H9 (cell line): ENCODE results near the gene TNNI3. TPM values are rescaled to one million over a fixed set of nuclear protein-coding genes. Genes with fewer than 3 reads are reported as not detected.
A peak's percentile ranks its signal among the peaks of the same experiment; 100 is the strongest.

Source experiments
- DNase-seq: peaks from one replicate; pipeline ENCODE4 v3.0.0-alpha.2; 2017
- H2AFZ ChIP-seq: one replicate; pipeline ENCODE4 v1.6.1; 2013; ENCODE audit warnings: mild to moderate bottlenecking, low read length, control low read depth, moderate library complexity
- H2AK5ac ChIP-seq: 2 replicates; pipeline ENCODE4 v1.6.1; 2013; ENCODE audit warnings: low read length, control low read depth, mixed read lengths; ENCODE audit not compliant: insufficient read length
- H2BK120ac ChIP-seq: one replicate; pipeline ENCODE4 v1.6.1; 2013; ENCODE audit warnings: low read depth, mild to moderate bottlenecking, low read length, control low read depth, inconsistent platforms; ENCODE audit not compliant: poor library complexity, severe bottlenecking
- H2BK12ac ChIP-seq: 2 replicates; pipeline ENCODE4 v1.6.1; 2013; ENCODE audit warnings: low read length, control low read depth, mixed read lengths, low read depth; ENCODE audit not compliant: insufficient read length
- H2BK15ac ChIP-seq: 2 replicates; pipeline ENCODE4 v1.6.1; 2013; ENCODE audit warnings: low read depth, low read length, control low read depth
- H2BK20ac ChIP-seq: one replicate; pipeline ENCODE4 v1.6.1; 2013; ENCODE audit warnings: low read depth, mild to moderate bottlenecking, low read length, control low read depth, inconsistent platforms; ENCODE audit not compliant: poor library complexity, severe bottlenecking
- H2BK5ac ChIP-seq: 2 replicates; pipeline ENCODE4 v1.6.1; 2013; ENCODE audit warnings: low read length, control low read depth, mixed read lengths; ENCODE audit not compliant: insufficient read length
- H3K14ac ChIP-seq: 2 replicates; pipeline ENCODE4 v1.6.1; 2013; ENCODE audit warnings: low read length, control low read depth; ENCODE audit not compliant: insufficient read depth
- H3K18ac ChIP-seq: 2 replicates; pipeline ENCODE4 v1.6.1; 2013; ENCODE audit warnings: low read depth, mild to moderate bottlenecking, mixed read lengths, low read length, control low read depth; ENCODE audit not compliant: insufficient read length
- H3K23ac ChIP-seq: 2 replicates; pipeline ENCODE4 v1.6.1; 2013; ENCODE audit warnings: low read length, control low read depth, mixed read lengths, low read depth; ENCODE audit not compliant: insufficient read length
- H3K23me2 ChIP-seq: 2 replicates; pipeline ENCODE4 v1.6.1; 2013; ENCODE audit warnings: low read depth, mild to moderate bottlenecking, mixed read lengths, low read length, control low read depth; ENCODE audit not compliant: insufficient read length, poor library complexity, severe bottlenecking
- H3K27ac ChIP-seq: 2 replicates; pipeline ENCODE4 v1.5.1; 2013; ENCODE audit warnings: low read length, control low read depth, mixed read lengths, low read depth; ENCODE audit not compliant: insufficient read length
- H3K27me3 ChIP-seq: 2 replicates; pipeline ENCODE4 v1.6.1; 2013; ENCODE audit warnings: low read length, control low read depth, inconsistent platforms; ENCODE audit not compliant: insufficient read depth
- H3K4ac ChIP-seq: 2 replicates; pipeline ENCODE4 v1.6.1; 2013; ENCODE audit warnings: low read depth, mild to moderate bottlenecking, control low read depth, inconsistent platforms, low read length, moderate library complexity
- H3K4me1 ChIP-seq: 2 replicates; pipeline ENCODE4 v1.6.1; 2013; ENCODE audit warnings: low read length, control low read depth, inconsistent platforms; ENCODE audit not compliant: insufficient read depth
- H3K4me2 ChIP-seq: 2 replicates; pipeline ENCODE4 v1.6.1; 2013; ENCODE audit warnings: low read length, control low read depth, mixed read lengths; ENCODE audit not compliant: insufficient read length, insufficient read depth
- H3K56ac ChIP-seq: 2 replicates; pipeline ENCODE4 v1.6.1; 2013; ENCODE audit warnings: low read depth, mild to moderate bottlenecking, mixed read lengths, low read length, control low read depth; ENCODE audit not compliant: insufficient read length
- H3K79me1 ChIP-seq: 2 replicates; pipeline ENCODE4 v1.6.1; 2013; ENCODE audit warnings: low read depth, mild to moderate bottlenecking, moderate library complexity, low read length, control low read depth, inconsistent platforms; ENCODE audit not compliant: insufficient read depth, poor library complexity, severe bottlenecking
- H3K79me2 ChIP-seq: 2 replicates; pipeline ENCODE4 v1.6.1; 2013; ENCODE audit warnings: low read length, control low read depth, inconsistent platforms; ENCODE audit not compliant: insufficient read depth
- H3K9ac ChIP-seq: 2 replicates; pipeline ENCODE4 v1.6.1; 2013; ENCODE audit warnings: low read length, control low read depth, mixed read lengths; ENCODE audit not compliant: insufficient read length; ENCODE audit errors: extremely low read depth
- H3K9me3 ChIP-seq: one replicate; pipeline ENCODE4 v1.6.1; 2013; ENCODE audit warnings: low read depth, low read length, inconsistent platforms; ENCODE audit not compliant: control insufficient read depth
- H3T11ph ChIP-seq: one replicate; pipeline ENCODE4 v1.6.1; 2013; ENCODE audit warnings: mild to moderate bottlenecking, low read length, control low read depth, inconsistent platforms
- H4K20me1 ChIP-seq: one replicate; pipeline ENCODE4 v1.6.1; 2013; ENCODE audit not compliant: control insufficient read depth, insufficient read length, insufficient read depth
- H4K5ac ChIP-seq: 2 replicates; pipeline ENCODE4 v1.6.1; 2013; ENCODE audit warnings: low read depth, mild to moderate bottlenecking, mixed read lengths, low read length, control low read depth; ENCODE audit not compliant: insufficient read length
- H4K8ac ChIP-seq: replicated peaks from 2 replicates; pipeline ENCODE4 v1.6.1; 2013; ENCODE audit warnings: low read length, control low read depth, mixed read lengths, low read depth; ENCODE audit not compliant: insufficient read length
- H4K91ac ChIP-seq: 2 replicates; pipeline ENCODE4 v1.6.1; 2013; ENCODE audit warnings: low read depth, mild to moderate bottlenecking, moderate library complexity, mixed read lengths, low read length, control low read depth; ENCODE audit not compliant: insufficient read length
- H3K27ac Mint-ChIP-seq, 3 experiments: 2 replicates in 2 of 3; 3 replicates in 1 of 3; pipeline ENCODE4 v1.8.0; 2020 to 2021; ENCODE audit warnings: mixed read lengths in 3 of 3, mild to moderate bottlenecking in 1 of 3, moderate library complexity in 1 of 3
- H3K27me3 Mint-ChIP-seq: 2 replicates; pipeline ENCODE4 v1.8.0; 2021; ENCODE audit warnings: low read depth, mild to moderate bottlenecking, moderate library complexity, mixed read lengths
- H3K36me3 Mint-ChIP-seq, 3 experiments: 2 replicates in 2 of 3; 3 replicates in 1 of 3; pipeline ENCODE4 v1.8.0; 2020 to 2021; ENCODE audit warnings: low read depth in 3 of 3, mixed read lengths in 3 of 3; ENCODE audit not compliant: insufficient read depth in 1 of 3
- H3K4me1 Mint-ChIP-seq, 2 experiments: 2 replicates each; pipeline ENCODE4 v1.8.0; 2020; ENCODE audit warnings: mixed read lengths in 2 of 2
- H3K4me3 Mint-ChIP-seq, 2 experiments: 2 replicates in 1 of 2; 3 replicates in 1 of 2; pipeline ENCODE4 v1.8.0; 2020 to 2021; ENCODE audit warnings: mild to moderate bottlenecking in 2 of 2, mixed read lengths in 2 of 2, moderate library complexity in 1 of 2
- H3K9me3 Mint-ChIP-seq, 2 experiments: 2 replicates in 1 of 2; 3 replicates in 1 of 2; pipeline ENCODE4 v1.8.0; 2020; ENCODE audit warnings: mild to moderate bottlenecking in 2 of 2, mixed read lengths in 2 of 2, moderate library complexity in 1 of 2
- WGBS: extraction: QIAGEN DNeasy Blood & Tissue Kit; methylation state at CpG from one replicate; pipeline ENCODE4 v1.1.7; 2013; ENCODE audit warnings: missing lambda C conversion rate, low lambda C conversion rate, mixed read lengths; ENCODE audit not compliant: insufficient read length; ENCODE audit errors: extremely low coverage; 5-methylcytosine and 5-hydroxymethylcytosine counted together
- total RNA-seq: library from RNA; stranded (reverse); gene quantifications from 2 replicates; pipeline ENCODE4 v1.2.1, GENCODE V29; 2021
- TF ChIP-seq, protein P1 (sequence below): fragments of 200-600 bp; sonication (generic); conservative IDR thresholded peaks from 3 replicates; pipeline ENCODE4 v1.8.0; 2021; ENCODE audit warnings: antibody characterized with exemption, mild to moderate bottlenecking

The TNNI3 gene
- total RNA-seq, 1 experiment from 2014 or later: 36.9 TPM

GRCh38 chr19:55149078-55150003, 8.2 kb downstream of the TNNI3 start, which contains the start of gene TNNT1:
TSS of gene TNNT1 (minus strand) at chr19:55149206. CDS start at chr19:55147157, 2,049 bp downstream.
- Histone ChIP-seq H4K91ac (no peak within 1 kb of the TSS), H3K14ac (no peak within 1 kb of the TSS), H2BK12ac (no peak within 1 kb of the TSS), H3K79me2 (no peaks in the 10 kb centered on the region), H3K27ac (no peak within 1 kb of the TSS), H3K23me2 (no peaks in the 10 kb centered on the region), H3T11ph (no peak within 1 kb of the TSS), H3K4me2 (peak within 1 kb of the TSS; percentile 40), H3K4ac (no peak within 1 kb of the TSS), H3K23ac (no peak within 1 kb of the TSS), H3K18ac (no peak within 1 kb of the TSS), H4K5ac (no peak within 1 kb of the TSS), H3K9ac (no peak within 1 kb of the TSS), H4K8ac (no peak within 1 kb of the TSS), H3K4me1 (peaks cover 11% of the 10 kb centered on the region; the same call in 1 of the 2 replicates), H3K27me3 (no peaks in the 10 kb centered on the region), H4K20me1 (no peaks in the 10 kb centered on the region), H3K79me1 (peaks cover 3% of the 10 kb centered on the region), H2BK120ac (no peak within 1 kb of the TSS), H2BK5ac (no peak within 1 kb of the TSS), H2BK20ac (no peak within 1 kb of the TSS), H2BK15ac (no peak within 1 kb of the TSS), H3K9me3 (no peaks in the 10 kb centered on the region), H2AK5ac (no peak within 1 kb of the TSS), H2AFZ (no peak within 1 kb of the TSS), H3K56ac (no peak within 1 kb of the TSS)
- Mint-ChIP-seq H3K4me3 (peak within 1 kb of the TSS; percentile 36 to 80), H3K4me1 (peaks cover 29 to 39% of the 10 kb centered on the region in 2 experiments), H3K36me3 (peaks cover 27 to 46% (median 40%) of the 10 kb centered on the region in 3 experiments), H3K27me3 (peaks cover 7% of the 10 kb centered on the region), H3K9me3 (no peaks in the 10 kb centered on the region; a peak in 3 of 5 replicates), H3K27ac (peak within 1 kb of the TSS; percentile 14 to 82 (median 64); a peak in 4 of 7 replicates)
- peak; percentile 78 for DNase-seq
- TF ChIP-seq, protein P1, sequence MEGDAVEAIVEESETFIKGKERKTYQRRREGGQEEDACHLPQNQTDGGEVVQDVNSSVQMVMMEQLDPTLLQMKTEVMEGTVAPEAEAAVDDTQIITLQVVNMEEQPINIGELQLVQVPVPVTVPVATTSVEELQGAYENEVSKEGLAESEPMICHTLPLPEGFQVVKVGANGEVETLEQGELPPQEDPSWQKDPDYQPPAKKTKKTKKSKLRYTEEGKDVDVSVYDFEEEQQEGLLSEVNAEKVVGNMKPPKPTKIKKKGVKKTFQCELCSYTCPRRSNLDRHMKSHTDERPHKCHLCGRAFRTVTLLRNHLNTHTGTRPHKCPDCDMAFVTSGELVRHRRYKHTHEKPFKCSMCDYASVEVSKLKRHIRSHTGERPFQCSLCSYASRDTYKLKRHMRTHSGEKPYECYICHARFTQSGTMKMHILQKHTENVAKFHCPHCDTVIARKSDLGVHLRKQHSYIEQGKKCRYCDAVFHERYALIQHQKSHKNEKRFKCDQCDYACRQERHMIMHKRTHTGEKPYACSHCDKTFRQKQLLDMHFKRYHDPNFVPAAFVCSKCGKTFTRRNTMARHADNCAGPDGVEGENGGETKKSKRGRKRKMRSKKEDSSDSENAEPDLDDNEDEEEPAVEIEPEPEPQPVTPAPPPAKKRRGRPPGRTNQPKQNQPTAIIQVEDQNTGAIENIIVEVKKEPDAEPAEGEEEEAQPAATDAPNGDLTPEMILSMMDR: no peak
- WGBS: no CpG with 5 or more reads among the region's 18 CpGs
